Stimulated activated naive CD4-positive, alpha-beta T cell (primary cell): ENCODE measurements around the gene KDM6B.
"Not testable (repeated sequence)": the region's sequence is repeated elsewhere in the genome, so short reads cannot be mapped to it uniquely, and the experiment has no call there.

Experiments
- DNase-seq, 6 experiments: peaks; one replicate each; lab custom pipeline; 2025; lab: John Stamatoyannopoulos, UW

Gene KDM6B, protein sequence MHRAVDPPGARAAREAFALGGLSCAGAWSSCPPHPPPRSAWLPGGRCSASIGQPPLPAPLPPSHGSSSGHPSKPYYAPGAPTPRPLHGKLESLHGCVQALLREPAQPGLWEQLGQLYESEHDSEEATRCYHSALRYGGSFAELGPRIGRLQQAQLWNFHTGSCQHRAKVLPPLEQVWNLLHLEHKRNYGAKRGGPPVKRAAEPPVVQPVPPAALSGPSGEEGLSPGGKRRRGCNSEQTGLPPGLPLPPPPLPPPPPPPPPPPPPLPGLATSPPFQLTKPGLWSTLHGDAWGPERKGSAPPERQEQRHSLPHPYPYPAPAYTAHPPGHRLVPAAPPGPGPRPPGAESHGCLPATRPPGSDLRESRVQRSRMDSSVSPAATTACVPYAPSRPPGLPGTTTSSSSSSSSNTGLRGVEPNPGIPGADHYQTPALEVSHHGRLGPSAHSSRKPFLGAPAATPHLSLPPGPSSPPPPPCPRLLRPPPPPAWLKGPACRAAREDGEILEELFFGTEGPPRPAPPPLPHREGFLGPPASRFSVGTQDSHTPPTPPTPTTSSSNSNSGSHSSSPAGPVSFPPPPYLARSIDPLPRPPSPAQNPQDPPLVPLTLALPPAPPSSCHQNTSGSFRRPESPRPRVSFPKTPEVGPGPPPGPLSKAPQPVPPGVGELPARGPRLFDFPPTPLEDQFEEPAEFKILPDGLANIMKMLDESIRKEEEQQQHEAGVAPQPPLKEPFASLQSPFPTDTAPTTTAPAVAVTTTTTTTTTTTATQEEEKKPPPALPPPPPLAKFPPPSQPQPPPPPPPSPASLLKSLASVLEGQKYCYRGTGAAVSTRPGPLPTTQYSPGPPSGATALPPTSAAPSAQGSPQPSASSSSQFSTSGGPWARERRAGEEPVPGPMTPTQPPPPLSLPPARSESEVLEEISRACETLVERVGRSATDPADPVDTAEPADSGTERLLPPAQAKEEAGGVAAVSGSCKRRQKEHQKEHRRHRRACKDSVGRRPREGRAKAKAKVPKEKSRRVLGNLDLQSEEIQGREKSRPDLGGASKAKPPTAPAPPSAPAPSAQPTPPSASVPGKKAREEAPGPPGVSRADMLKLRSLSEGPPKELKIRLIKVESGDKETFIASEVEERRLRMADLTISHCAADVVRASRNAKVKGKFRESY (N-terminal part only)

DNA sequence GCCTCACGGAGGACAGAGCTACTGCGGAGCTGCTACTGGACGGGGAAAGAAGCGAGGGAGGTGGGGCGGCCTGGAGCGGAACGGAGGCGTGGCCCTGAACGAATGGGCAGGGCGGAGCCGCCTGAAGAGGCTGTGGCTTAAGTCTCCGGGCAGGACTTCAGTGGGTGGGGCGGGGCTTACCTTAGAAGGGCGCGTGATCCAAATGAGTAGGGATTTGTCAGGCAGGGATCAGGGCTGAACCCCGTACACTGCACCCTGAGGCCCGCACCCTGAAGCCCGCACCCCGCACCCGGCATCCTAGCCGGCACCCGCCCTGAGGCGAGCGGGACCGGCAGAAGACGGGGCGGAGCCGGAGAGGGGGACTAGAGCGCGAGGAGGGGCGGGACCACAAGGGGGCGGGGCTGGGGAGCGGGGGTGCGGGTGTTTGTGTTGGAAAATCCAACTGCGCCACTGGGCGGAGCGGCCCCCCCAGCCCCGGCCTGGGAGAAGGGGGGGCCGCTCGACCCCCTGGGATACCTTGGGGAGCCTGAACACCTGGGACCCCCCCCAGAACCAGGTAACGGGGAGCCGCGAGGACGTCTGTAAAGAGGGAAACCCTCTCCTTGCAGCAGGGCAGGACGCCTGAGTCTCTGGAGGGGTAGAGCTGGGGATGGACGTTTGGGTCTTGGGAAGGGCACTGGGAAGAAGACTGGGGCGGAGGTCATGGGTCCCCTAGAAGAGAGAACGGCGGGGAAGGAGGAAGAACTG, at the start of gene KDM6B:
TSS of gene KDM6B (plus strand) at position 423 of the 747 bp plus-strand sequence. CDS start 11,338 bp downstream, outside the sequence.
- peak; percentile 90 to 97 (median 92) for DNase-seq

DNA sequence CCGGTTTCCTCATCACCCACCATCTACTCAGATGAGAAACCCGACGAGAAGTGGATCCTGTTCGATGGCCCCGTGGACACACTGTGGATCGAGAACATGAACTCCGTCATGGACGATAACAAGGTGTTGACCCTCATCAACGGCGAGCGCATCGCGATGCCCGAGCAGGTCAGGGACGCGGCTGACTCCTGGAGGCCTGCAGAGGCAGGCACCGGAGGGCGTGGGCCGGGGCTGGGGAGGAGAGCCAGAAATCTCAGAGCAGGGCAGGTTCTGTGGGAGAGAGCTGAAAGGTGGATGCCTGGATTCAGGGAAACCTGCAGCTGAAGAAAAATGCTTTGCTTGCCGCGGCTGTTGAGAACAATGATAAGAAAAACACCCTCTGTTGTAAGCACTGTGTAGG, 47.2 kb upstream of the KDM6B start:
- DNase-seq: no peak

DNA sequence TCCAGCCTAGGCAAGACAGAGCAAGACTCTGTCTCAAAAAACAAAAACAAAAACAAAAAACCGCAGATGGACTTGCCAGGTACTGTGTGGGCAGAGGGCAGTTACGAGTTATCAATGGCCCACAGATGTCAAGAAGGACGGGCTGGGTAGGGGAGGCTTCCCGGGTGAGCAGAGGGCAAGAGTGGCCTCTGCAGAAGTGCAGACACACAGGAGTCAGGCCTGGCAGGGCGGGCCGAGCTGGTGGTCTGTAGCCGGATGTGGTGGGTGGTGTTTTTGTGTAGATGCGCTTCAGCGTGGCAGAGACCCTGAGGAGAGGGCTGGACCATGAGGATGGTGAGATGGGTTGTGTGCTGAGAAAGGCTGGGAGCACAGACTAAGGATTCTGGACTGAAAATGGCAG, 44.9 kb upstream of the KDM6B start:
- no peak for DNase-seq

DNA sequence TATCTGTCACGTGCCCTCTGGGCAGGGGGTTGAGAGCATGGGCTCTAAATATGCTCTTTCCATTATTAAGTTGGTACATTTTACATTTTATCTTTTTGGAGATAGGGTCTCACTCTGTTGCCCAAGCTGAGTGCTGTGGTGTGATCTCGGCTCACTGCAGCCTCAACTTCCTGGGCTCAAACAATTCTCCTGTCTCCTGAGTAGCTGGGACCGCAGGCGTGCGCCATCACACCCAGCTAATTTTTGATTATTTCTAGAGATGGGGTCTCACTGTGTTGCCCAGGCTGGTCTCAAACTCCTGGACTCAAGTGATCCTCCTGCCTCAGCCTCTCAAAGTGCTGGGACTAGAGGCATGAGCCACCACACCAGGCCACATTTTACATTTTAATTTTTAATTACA, 43.9 kb upstream of the KDM6B start:
- DNase-seq: no peak

DNA sequence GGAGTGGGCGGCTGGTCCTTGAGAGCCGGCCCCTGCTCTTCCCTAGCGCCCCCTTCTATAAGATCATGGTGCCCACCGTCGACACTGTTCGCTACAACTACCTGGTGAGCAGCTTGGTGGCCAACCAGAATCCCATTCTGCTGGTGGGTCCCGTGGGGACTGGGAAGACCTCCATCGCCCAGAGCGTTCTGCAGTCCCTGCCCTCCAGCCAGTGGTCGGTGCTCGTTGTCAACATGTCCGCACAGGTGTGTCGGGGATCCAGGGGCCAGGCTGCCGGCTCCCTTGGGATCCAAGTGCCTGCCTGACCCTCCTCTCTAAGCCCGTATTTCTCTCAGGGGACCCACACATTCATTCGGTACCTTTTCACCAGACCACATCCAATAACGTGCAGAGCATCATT, 41.4 kb upstream of the KDM6B start:
- no peak for DNase-seq

DNA sequence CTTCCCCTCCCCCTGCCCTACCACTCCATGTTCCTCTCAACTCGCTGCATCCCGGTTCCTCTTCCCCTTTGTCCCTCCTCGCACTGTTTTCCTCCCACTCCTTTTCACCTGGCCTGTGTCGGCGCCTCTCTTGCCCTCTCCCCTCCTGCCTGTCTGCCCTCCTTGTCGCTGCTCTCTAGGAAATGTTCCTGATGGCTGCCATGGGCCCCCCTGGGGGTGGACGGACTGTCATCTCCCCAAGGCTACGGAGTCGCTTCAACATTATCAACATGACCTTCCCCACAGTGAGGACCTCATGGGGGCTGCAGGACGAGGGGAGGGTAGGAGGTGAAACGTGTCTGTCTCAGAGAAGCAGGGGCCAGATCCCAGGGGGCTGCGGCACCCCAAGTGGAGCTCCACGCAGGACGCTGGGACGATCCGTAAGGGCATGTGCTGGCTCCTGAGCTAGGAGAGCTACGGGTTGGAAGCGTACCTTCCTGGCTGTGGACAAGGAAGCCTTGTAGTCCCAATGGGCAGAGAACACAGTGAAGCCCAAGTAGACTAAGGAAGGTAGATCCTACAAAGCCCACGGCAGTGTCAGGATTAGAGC, 39.8 kb upstream of the KDM6B start:
- no peak for DNase-seq

DNA sequence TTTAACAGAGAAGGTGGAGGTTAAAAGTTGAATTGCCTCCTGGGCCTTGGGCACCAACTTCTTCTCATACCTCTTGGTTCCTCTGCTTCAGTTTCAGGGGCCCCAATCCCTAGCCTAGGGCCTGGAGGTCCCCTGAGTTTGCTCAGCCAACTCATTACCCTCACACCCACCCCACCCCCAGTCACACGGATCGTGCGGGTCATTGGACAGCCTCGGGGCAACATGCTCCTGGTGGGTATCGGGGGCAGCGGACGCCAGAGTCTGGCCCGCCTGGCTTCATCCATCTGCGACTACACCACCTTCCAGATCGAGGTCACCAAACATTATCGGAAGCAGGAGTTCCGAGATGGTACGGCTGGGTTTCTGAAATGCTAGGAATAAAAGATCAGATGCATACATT, 36.0 kb upstream of the KDM6B start:
- no peak for DNase-seq

DNA sequence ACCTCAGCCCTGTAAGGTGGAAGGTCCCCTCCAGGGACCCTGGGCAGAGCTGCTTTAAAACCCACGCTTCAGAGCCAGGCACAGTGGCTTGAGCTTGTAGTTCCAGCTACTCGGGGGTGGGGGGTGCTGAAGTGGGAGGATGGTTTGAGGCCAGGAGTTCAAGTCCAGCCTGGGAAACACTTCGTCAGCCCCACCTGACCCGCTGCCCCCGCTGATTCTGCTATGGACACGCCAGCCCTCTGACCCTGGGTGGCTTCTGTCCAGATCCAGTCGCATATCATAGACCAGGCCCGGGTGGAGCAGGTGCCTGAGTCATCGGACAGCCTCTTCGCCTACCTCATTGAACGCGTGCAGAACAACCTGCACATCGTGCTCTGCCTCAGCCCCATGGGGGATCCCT, 35.2 kb upstream of the KDM6B start:
- no peak for DNase-seq

DNA sequence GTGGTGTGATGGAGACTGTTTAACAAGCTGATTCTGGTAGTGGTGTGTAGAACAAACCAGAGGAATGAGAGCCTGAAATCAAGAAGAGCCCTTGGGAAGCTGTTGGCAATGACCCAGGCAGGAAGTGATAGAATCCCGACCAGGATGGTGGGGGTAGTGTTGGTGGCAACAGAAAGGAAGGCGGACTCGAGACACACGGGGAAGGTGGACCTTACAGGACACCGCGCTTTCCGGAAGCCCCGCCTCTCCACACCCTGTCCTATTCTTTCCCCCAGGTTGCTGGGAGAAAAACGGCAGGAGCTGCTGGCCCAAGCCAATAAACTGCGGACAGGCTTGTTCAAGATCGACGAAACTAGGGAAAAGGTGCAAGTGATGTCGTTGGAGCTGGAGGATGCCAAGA, 30.0 kb upstream of the KDM6B start:
- DNase-seq: no peak

DNA sequence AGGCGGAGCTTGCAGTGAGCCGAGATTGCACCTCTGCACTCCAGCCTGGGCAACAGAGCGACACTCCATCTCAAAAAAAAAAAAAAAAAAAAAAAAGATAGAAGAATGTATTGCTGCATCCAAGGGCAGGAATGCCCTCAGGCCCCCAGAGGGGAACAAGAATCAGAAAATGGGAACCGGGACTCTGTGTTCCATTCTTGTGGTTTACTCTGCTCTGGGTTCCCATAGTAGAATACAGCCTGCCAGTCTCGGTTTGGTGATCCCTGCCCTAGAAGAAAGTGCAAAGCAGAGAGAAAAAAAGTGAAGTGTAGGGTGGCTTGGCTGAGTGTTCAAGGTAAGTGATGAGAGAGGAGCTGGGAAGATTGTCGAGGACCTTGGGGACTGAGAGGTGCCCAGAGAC, 27.4 kb upstream of the KDM6B start:
- DNase-seq: no peak

DNA sequence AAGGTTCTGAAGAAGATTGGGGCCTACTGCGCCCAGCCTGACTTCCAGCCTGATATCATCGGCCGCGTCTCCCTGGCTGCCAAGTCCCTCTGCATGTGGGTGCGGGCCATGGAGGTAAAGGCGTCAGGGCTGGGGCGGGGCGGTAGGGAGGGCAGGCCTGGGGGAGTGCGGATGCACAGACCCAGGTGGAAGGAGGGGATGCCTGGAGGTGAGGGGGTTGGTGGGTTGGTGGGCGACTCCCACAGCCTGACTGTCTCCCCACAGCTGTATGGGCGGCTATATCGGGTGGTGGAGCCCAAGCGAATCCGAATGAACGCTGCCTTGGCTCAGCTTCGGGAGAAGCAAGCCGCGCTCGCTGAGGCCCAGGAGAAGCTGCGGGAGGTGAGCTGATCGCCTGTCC, 26.8 kb upstream of the KDM6B start:
- no peak for DNase-seq

DNA sequence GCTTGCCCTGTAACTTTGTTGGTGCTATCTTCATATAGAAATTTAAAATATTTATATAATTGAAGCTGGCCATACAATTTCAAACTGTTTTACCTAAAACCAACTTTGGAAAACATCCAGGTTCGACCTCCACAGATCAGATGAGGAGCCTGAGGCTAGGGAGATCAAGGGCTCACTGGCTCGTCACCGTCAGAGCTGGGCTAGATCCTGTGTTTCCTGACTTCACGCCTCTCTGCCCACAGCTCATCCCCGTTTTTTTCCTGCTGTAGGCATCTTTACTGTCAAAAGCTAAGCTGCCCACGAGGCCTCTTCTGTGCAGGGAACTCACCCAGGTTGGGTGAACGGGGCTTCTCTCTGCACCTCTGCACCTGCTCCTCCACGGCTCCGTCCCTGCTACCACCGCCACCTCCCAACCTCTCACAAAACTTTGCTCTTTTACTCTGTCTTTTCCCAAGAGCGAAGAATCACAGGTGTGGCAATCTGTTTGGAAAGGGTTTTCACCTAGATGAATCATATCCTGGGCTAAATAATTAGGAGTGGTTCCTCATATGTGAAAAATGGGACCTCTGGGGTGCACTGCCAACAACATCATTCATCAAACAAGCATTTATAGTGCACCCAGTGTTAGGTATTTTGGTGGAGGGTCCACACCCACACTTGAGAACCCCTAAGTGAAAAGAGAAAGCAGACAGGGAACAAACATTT, 24.8 kb upstream of the KDM6B start:
- DNase-seq: no peak

DNA sequence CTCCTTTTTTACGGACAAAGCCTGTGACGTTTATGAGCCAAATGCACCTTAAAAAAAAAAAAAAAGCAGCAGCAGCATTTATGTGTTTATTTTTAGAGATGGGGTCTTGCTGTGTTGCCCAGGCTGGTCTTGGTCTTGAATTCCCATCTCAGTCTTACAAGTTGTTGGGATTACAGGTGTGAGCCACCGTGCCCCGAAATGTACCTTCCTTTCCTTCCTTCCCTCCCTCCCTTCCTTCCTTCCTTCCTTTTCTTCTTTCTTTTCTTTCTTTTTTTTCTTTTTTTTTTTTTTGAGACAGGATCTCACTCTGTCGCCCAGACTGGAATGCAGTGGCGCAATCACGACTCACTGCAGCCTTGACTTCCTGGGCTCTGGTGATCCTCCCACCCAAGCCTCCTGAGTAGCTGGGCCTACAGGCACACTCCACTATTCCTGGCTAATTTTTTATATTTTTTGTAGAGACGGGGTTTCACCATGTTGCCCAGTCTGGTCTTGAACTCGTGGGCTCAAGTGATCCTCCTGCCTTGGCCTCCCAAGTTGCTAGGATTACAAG, 24.1 kb upstream of the KDM6B start:
- not testable (repeated sequence) for DNase-seq

DNA sequence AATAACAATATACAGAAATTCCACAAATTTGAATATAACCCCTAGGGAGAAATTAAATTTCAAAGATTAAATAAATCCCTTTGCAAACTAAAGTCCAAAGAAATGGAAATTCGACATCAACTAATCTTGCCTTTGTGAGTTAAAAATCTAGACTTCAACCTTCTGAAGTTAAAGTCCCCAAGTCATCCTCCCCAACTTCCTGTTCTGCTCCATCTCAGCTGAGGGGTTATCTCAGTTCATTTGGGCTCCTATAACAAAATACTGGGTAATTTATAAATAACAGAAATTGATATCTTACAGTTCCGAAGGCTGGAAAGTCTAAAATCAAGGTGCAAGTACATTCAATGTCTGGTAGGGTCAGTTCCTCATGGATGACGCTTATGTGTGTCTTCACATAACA, 22.8 kb upstream of the KDM6B start:
- DNase-seq: peak in 1 of 6 experiments; percentile 3

DNA sequence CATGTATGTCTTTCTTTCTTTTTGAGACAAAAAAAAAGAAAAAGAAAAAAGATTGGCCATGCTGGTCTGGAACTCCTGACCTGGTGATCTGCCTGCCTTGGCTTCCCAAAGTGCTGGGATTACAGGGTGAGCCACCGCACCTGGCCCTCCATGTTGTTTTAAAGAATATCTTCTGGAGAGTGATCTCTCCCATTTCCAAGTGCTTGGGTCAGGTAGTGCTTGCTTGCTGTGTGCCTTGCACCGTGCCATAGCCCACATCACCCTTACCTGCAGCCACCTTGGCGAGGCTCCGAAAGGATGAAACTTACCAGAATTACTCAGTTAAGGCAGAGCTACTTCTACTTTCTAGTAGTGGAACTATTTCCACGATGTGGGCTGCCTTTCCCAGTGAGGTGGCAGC, 19.0 kb upstream of the KDM6B start:
- DNase-seq: no peak

DNA sequence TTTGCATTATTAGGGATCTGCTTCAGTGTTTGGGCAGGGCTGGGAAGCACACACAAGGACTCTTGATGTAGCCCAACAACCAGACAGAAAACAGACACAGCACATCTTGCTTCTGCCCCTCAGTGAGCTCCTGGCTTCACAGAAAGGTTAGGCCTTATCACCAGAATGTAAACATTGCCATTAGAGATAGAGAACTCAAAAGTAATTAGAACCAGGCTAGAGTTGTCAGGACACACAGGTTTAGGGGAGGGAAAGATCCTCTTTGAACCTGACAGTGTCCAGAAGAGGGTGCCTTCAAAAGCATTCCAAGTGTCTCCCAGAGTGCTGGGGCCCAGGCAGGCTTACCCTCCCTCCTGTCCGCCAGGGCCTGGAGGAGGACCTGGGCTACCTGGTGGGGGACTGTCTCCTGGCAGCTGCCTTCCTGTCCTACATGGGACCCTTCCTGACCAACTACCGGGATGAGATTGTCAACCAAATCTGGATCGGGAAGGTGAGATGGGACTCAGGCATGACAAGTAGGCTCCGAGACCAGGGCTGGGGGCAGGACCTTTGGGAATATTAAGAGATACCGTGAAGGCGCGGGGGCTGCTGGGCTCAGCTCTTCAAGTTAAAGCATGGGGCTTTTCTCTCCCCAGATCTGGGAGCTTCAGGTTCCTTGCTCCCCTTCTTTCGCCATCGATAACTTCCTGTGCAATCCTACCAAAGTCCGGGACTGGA, 16.9 kb upstream of the KDM6B start:
- DNase-seq: no peak

DNA sequence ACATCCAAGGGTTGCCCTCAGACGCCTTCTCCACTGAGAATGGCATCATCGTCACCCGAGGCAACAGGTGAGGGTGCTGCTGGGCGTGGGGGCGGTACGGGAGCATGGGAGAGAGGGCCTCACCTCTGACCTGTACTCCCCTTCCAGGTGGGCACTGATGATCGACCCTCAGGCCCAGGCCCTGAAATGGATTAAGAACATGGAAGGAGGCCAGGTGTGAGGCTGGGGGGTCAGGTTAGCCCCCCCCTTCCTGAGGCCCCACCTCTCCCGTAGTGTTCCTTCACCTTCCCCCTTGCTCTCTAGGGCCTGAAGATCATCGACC, 16.4 kb upstream of the KDM6B start:
- no peak for DNase-seq

DNA sequence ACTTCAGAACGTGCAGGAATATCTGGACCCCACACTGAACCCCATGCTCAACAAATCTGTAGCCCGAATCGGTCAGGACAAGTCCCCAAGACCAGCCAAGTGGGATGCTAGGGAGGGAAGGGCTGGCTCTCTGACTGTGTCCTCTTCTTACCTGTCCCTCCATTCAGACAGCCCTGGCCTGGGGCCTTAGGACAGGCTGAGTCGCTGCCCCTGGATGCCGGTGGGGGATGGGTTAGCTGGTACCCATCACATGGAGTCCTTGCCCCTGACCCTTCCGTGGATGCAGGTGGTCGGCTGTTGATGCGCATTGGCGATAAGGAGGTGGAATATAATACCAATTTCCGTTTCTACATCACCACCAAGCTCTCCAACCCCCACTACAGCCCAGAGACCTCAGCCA, 16.0 kb upstream of the KDM6B start:
- DNase-seq: no peak

DNA sequence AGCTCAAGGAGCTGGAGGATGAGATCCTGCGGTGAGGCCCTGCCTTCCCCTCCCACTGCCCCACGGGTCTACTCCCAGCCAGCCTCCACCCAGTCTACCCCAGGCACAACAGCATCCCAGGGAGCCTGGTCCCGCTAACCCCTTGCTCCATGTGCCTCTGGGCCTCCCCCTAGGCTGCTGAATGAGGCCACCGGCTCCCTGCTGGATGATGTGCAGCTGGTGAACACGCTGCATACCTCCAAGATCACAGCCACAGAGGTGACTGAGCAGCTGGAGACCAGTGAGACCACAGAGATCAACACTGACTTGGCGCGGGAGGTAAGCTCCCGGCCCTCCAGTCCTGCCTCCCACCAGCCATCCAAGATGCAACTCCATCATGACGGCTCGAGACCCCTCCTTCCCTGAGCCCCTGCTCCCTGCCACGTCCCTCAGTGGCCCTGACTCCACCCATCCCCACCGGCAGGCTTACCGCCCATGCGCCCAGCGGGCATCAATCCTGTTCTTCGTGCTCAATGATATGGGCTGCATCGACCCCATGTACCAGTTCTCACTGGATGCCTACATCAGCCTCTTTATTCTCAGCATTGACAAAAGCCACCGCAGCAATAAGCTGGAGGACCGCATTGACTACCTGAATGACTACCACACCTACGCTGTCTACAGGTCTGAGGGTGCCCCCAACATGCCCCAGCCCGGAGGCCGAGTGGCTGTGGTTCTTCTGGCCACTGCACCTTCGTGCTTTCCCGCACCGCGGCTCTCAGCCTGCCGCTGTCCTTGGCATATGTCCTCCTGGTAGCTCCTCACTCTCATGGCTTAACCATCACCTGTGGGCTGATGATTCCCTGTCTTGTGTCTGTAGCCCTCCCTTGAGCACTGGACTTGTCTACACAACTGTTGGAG, 15.0 kb upstream of the KDM6B start:
- DNase-seq: no peak
